Osteoblast (primary cell): ENCODE measurements around the gene CCBE1. TPM values are rescaled to one million over a fixed set of nuclear protein-coding genes. Genes with fewer than 3 reads are reported as not detected.

Experiments
- DNase-seq: peaks from one replicate; pipeline ENCODE4 v3.0.0; 2011; ENCODE audit warnings: low spot score, mixed read lengths; ENCODE audit not compliant: insufficient read length; ENCODE audit errors: missing footprints
- H2AFZ ChIP-seq: 2 replicates; pipeline ENCODE4 v1.6.0; 2011; ENCODE audit warnings: mild to moderate bottlenecking, low read length
- H3K27ac ChIP-seq: 2 replicates; pipeline ENCODE4 v1.5.1; 2011; ENCODE audit warnings: mild to moderate bottlenecking, low read depth, low read length, moderate library complexity
- H3K27me3 ChIP-seq: 2 replicates; pipeline ENCODE4 v1.6.0; 2012; ENCODE audit warnings: mild to moderate bottlenecking, control low read depth, inconsistent platforms, low read length, moderate library complexity; ENCODE audit not compliant: insufficient read depth
- H3K36me3 ChIP-seq: 2 replicates; pipeline ENCODE4 v1.5.1; 2011; ENCODE audit warnings: mild to moderate bottlenecking, low read length, control low read depth, moderate library complexity; ENCODE audit not compliant: insufficient read depth
- H3K4me1 ChIP-seq: 2 replicates; pipeline ENCODE4 v1.5.1; 2011; ENCODE audit warnings: mild to moderate bottlenecking, low read length, control low read depth, moderate library complexity; ENCODE audit not compliant: insufficient read depth
- H3K4me2 ChIP-seq: 2 replicates; pipeline ENCODE4 v1.6.0; 2011; ENCODE audit warnings: mild to moderate bottlenecking, low read length; ENCODE audit not compliant: insufficient read depth
- H3K4me3 ChIP-seq: fragments of 200-600 bp; sonication (generic); 3 replicates; pipeline ENCODE4 v1.5.1; 2012; ENCODE audit warnings: mild to moderate bottlenecking, low read length, inconsistent platforms; ENCODE audit not compliant: insufficient read depth
- H3K79me2 ChIP-seq: 2 replicates; pipeline ENCODE4 v1.6.0; 2012; ENCODE audit warnings: mild to moderate bottlenecking, low read length, control low read depth, inconsistent platforms; ENCODE audit not compliant: insufficient read depth
- H3K9me3 ChIP-seq: 2 replicates; pipeline ENCODE4 v1.5.1; 2011; ENCODE audit warnings: low read depth, low read length, control low read depth
- H4K20me1 ChIP-seq: 2 replicates; pipeline ENCODE4 v1.6.0; 2012; ENCODE audit warnings: mild to moderate bottlenecking, low read length, control low read depth; ENCODE audit not compliant: insufficient read depth
- total RNA-seq: library from RNA; depleted of rRNA; stranded (reverse); fragments of >200 nt; gene quantifications from 2 replicates; pipeline ENCODE4 v1.2.3, GENCODE V29; 2012
- TF ChIP-seq, protein P1 (sequence below): IDR thresholded peaks from 2 replicates; pipeline ENCODE4 v1.5.1; 2011; ENCODE audit warnings: mild to moderate bottlenecking, low read depth, low read length, moderate library complexity; ENCODE audit errors: extremely low read depth

Gene CCBE1
- total RNA-seq, 1 donor: 51.4 TPM

- Histone ChIP-seq H3K79me2 (peaks cover 80% of the 10 kb centered on the region), H4K20me1 (peaks cover 13% of the 10 kb centered on the region), H3K27ac (no peak overlapping the region), H3K9me3 (no peaks in the 10 kb centered on the region), H3K4me2 (no peak overlapping the region), H2AFZ (no peak overlapping the region), H3K27me3 (no peaks in the 10 kb centered on the region), H3K4me1 (peaks cover 20% of the 10 kb centered on the region), H3K4me3 (no peak overlapping the region), H3K36me3 (no peaks in the 10 kb centered on the region)
- no peak for DNase-seq
- TF ChIP-seq, protein P1, sequence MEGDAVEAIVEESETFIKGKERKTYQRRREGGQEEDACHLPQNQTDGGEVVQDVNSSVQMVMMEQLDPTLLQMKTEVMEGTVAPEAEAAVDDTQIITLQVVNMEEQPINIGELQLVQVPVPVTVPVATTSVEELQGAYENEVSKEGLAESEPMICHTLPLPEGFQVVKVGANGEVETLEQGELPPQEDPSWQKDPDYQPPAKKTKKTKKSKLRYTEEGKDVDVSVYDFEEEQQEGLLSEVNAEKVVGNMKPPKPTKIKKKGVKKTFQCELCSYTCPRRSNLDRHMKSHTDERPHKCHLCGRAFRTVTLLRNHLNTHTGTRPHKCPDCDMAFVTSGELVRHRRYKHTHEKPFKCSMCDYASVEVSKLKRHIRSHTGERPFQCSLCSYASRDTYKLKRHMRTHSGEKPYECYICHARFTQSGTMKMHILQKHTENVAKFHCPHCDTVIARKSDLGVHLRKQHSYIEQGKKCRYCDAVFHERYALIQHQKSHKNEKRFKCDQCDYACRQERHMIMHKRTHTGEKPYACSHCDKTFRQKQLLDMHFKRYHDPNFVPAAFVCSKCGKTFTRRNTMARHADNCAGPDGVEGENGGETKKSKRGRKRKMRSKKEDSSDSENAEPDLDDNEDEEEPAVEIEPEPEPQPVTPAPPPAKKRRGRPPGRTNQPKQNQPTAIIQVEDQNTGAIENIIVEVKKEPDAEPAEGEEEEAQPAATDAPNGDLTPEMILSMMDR: no peak
These were observed 158.1 kb downstream of the CCBE1 start for GRCh38 chr18:59539108-59539507.

GRCh38 chr18:59537579-59537978 is 159.6 kb downstream of the CCBE1 start:
- Histone ChIP-seq H3K4me3 (no peak overlapping the region), H3K36me3 (no peaks in the 10 kb centered on the region), H3K4me1 (peaks cover 20% of the 10 kb centered on the region), H3K79me2 (peaks cover 85% of the 10 kb centered on the region), H2AFZ (no peak overlapping the region), H3K27me3 (no peaks in the 10 kb centered on the region), H3K4me2 (no peak overlapping the region), H3K9me3 (no peaks in the 10 kb centered on the region), H3K27ac (no peak overlapping the region), H4K20me1 (peaks cover 13% of the 10 kb centered on the region)
- no peak for DNase-seq
- TF ChIP-seq, protein P1: no peak

- Histone ChIP-seq H3K27ac (no peak overlapping the region), H3K79me2 (peaks cover 84% of the 10 kb centered on the region), H2AFZ (no peak overlapping the region), H3K36me3 (no peaks in the 10 kb centered on the region), H3K4me3 (no peak overlapping the region), H4K20me1 (peaks cover 15% of the 10 kb centered on the region), H3K4me2 (no peak overlapping the region), H3K9me3 (no peaks in the 10 kb centered on the region), H3K27me3 (no peaks in the 10 kb centered on the region), H3K4me1 (peaks cover 18% of the 10 kb centered on the region)
- TF ChIP-seq, protein P1: no peak
- peak; percentile 30 for DNase-seq
These were observed 161.1 kb downstream of the CCBE1 start for GRCh38 chr18:59536166-59536565.

- TF ChIP-seq, protein P1: no peak
- no peaks in the 10 kb centered on the region for H3K27me3 ChIP-seq
- H4K20me1 ChIP-seq: peaks cover 18% of the 10 kb centered on the region
- H3K27ac ChIP-seq: no peak overlapping the region
- H3K9me3 ChIP-seq: no peaks in the 10 kb centered on the region
- H2AFZ ChIP-seq: no peak overlapping the region
- H3K4me2 ChIP-seq: no peak overlapping the region
- H3K79me2 ChIP-seq: peaks cover 85% of the 10 kb centered on the region
- H3K4me1 ChIP-seq: peaks cover 7% of the 10 kb centered on the region
- H3K4me3 ChIP-seq: no peak overlapping the region
- no peaks in the 10 kb centered on the region for H3K36me3 ChIP-seq
- DNase-seq: no peak
These were observed 162.2 kb downstream of the CCBE1 start for GRCh38 chr18:59535055-59535454.
